Neural cell (in vitro differentiated cells): Measurements from ENCODE around the gene ZCRB1.

ENCODE experiments used
- CTCF ChIP-seq: fragments of 450-650 bp; IDR thresholded peaks from 2 replicates; pipeline ENCODE4 v1.5.1; 2014; ENCODE audit warnings: antibody characterized with exemption, mild to moderate bottlenecking, moderate library complexity; ENCODE audit not compliant: poor library complexity, severe bottlenecking
- EZH2 ChIP-seq: fragments of 200-600, 300-800 bp; shearing (Covaris generic), sonication (generic); IDR thresholded peaks from 2 replicates; pipeline ENCODE4 v1.6.1; 2014; ENCODE audit warnings: antibody characterized with exemption, low read length, borderline replicate concordance, mild to moderate bottlenecking; ENCODE audit not compliant: insufficient read depth, poor library complexity, severe bottlenecking
- POLR2AphosphoS5 ChIP-seq: IDR thresholded peaks from 2 replicates; pipeline ENCODE4 v1.6.1; 2012
- TAF1 ChIP-seq: IDR thresholded peaks from 2 replicates; pipeline ENCODE4 v1.6.1; 2012; ENCODE audit warnings: low read depth

GRCh38 chr12:42291680-42292079, 34.2 kb downstream of the ZCRB1 start:
- TF ChIP-seq CTCF (no peak), EZH2 (no peak), TAF1 (no peak), POLR2AphosphoS5 (no peak)
